Gastroesophageal sphincter (tissue), 4 donors: ENCODE results near the gene ZMAT5. TPM values are rescaled to one million over a fixed set of nuclear protein-coding genes. Genes with fewer than 3 reads are reported as not detected.

Experiments used
- ATAC-seq: fragments of 150-250 bp; one replicate; pipeline ENCODE4 v1.9.1; 2016; ENCODE audit warnings: mild to moderate bottlenecking, moderate library complexity
- H3K27ac ChIP-seq, 4 donors: fragments of 200-600 bp; sonication (generic) in 3 of 4; 1 replicate in 3 of 4; 2 replicates in 1 of 4; pipeline ENCODE4 v1.5.1; 2016 to 2019
- H3K27me3 ChIP-seq: fragments of 200-600 bp; sonication (generic); one replicate; pipeline ENCODE4 v1.5.1; 2019
- H3K36me3 ChIP-seq, 2 donors: fragments of 200-600 bp; sonication (generic); one replicate each; pipeline ENCODE4 v1.5.1; 2019; ENCODE audit warnings: control low read depth in 1 of 2
- H3K4me1 ChIP-seq, 3 donors: fragments of 200-600 bp; sonication (generic); 1 replicate in 2 of 3; 2 replicates in 1 of 3; pipeline ENCODE4 v1.5.1; 2016 to 2019; ENCODE audit warnings: control low read depth in 2 of 3
- H3K4me3 ChIP-seq, 2 donors: fragments of 200-600 bp; sonication (generic); one replicate each; pipeline ENCODE4 v1.5.1; 2019; ENCODE audit warnings: mild to moderate bottlenecking in 1 of 2, moderate library complexity in 1 of 2
- H3K9me3 ChIP-seq, 3 donors: fragments of 200-600 bp; sonication (generic); one replicate each; pipeline ENCODE4 v1.5.1; 2017 to 2019; ENCODE audit warnings: control low read depth in 2 of 3
- EP300 ChIP-seq: sonication (generic); formaldehyde crosslinking; IDR thresholded peaks from one replicate; pipeline ENCODE4 v1.6.1; 2017; ENCODE audit warnings: antibody characterized with exemption, mild to moderate bottlenecking
- POLR2A ChIP-seq, 2 donors: fragments of 450-650 bp; IDR thresholded peaks; one replicate each; pipeline ENCODE4 v1.6.1; 2017; ENCODE audit warnings: antibody characterized with exemption in 2 of 2, mild to moderate bottlenecking in 2 of 2, moderate library complexity in 1 of 2
- POLR2AphosphoS5 ChIP-seq: sonication (generic); formaldehyde crosslinking; IDR thresholded peaks from one replicate; pipeline ENCODE4 v1.6.1; 2017; ENCODE audit warnings: antibody characterized with exemption
- WGBS, 2 donors: methylation state at CpG; one replicate each; pipeline ENCODE4 v1.1.5; 2018; ENCODE audit warnings: low coverage in 1 of 2; 5-methylcytosine and 5-hydroxymethylcytosine counted together
- total RNA-seq, 4 donors: library from RNA; depleted of rRNA; stranded (reverse); fragments of >200 nt; gene quantifications; one replicate each; pipeline ENCODE4 v1.1.0, GENCODE V29; 2016
- TF ChIP-seq, protein P1 (sequence below), 4 experiments: fragments of 200-600 bp in 2 of 4; fragments of 450-650 bp in 2 of 4; sonication (generic) in 1 of 4; IDR thresholded peaks; one replicate each; pipeline ENCODE4 v1.5.1; 2017 to 2019; ENCODE audit warnings: antibody characterized with exemption in 4 of 4, mild to moderate bottlenecking in 2 of 4, moderate library complexity in 2 of 4

ZMAT5 gene
- total RNA-seq, 4 donors from 2014 or later = 10.6 to 26.5 (median 17.1) TPM

DNA sequence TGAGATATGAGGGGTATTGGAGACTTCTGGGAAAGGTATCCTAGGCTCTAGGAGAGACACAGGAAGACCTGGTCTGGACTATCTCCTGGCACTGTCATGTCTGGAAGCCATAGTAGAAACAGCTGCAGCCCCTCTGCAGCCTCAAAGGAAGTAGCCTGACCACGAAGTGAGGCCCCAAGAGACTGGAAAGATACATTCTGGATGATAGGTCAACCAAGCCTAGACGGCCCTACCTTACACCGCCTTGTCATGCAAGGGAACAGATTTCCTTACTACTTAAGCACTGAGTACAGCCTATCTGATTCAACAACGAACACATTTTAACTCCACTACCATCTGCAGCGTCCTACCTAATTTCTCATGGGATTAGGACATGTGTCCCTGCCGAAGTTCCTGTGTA is 31.5 kb upstream of the ZMAT5 start:
- Histone ChIP-seq H3K9me3 (no peaks in the 10 kb centered on the region), H3K27ac (peak overlapping the region in 2 of 4 donors; percentile 69 to 73), H3K4me1 (peaks cover 0 to 24% (median 8%) of the 10 kb centered on the region in 3 donors), H3K4me3 (no peak overlapping the region), H3K27me3 (no peaks in the 10 kb centered on the region), H3K36me3 (peaks cover 0 to 100% of the 10 kb centered on the region in 2 donors)
- ATAC-seq = no peak
- WGBS, 2 donors = 74 to 80% methylated on average over 4 to 6 of the region's 6 CpGs
- TF ChIP-seq EP300 = no peak
- TF ChIP-seq, protein P1, sequence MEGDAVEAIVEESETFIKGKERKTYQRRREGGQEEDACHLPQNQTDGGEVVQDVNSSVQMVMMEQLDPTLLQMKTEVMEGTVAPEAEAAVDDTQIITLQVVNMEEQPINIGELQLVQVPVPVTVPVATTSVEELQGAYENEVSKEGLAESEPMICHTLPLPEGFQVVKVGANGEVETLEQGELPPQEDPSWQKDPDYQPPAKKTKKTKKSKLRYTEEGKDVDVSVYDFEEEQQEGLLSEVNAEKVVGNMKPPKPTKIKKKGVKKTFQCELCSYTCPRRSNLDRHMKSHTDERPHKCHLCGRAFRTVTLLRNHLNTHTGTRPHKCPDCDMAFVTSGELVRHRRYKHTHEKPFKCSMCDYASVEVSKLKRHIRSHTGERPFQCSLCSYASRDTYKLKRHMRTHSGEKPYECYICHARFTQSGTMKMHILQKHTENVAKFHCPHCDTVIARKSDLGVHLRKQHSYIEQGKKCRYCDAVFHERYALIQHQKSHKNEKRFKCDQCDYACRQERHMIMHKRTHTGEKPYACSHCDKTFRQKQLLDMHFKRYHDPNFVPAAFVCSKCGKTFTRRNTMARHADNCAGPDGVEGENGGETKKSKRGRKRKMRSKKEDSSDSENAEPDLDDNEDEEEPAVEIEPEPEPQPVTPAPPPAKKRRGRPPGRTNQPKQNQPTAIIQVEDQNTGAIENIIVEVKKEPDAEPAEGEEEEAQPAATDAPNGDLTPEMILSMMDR (IDR thresholded peaks at IDR 0.05) = no peak

DNA sequence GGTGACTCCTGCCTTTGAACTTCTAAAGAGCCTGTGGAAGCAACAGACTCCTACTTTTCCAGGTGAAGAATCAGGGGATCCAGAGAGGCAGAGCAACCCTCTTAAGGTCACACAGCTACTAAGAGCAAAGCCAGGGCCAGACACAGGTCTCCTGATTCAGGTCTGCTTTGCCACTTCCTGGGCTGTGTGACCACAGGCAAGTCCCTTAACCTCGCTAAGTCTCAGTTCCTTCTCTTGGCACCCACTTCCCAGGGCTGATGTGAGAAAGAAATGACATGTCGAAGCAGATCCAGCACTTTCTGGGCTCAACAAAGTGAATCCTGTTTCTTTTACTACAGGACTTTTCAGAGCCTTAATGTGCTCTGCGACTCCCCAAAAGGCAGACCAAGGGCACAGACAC is 30.5 kb upstream of the ZMAT5 start:
- peaks cover 0 to 100% of the 10 kb centered on the region in 2 donors for H3K36me3 ChIP-seq
- WGBS, 2 donors = 74 to 90% methylated on average over 2 to 3 of the region's 3 CpGs
- no peak overlapping the region for H3K4me3 ChIP-seq
- H3K27ac ChIP-seq = no peak overlapping the region
- peaks cover 0 to 24% (median 8%) of the 10 kb centered on the region in 3 donors for H3K4me1 ChIP-seq
- H3K9me3 ChIP-seq = no peaks in the 10 kb centered on the region
- TF ChIP-seq, protein P1 (IDR thresholded peaks at IDR 0.05) = no peak
- no peak for ATAC-seq
- no peaks in the 10 kb centered on the region for H3K27me3 ChIP-seq

DNA sequence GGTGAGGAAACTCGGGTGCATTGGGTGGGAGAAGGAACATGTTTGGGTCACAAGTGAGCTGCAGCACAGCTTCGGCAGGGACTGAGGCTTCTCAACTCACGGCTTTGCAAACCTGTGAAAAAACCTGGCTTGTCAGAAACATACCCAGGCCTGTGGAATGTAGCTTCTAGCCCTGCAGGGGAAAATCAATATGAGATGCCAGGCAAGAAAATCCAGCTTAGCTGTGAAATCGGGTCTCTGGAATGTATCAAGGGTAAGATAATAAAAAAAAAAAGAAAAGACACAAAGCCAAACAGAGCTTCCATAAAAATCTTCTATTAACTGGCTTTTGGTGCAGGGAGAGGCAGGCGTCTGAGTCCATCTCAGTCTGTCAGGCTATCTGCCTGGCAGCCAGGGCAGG is 28.9 kb upstream of the ZMAT5 start:
- H3K9me3 ChIP-seq = no peaks in the 10 kb centered on the region
- no peak overlapping the region for H3K4me3 ChIP-seq
- peaks cover 0 to 100% of the 10 kb centered on the region in 2 donors for H3K36me3 ChIP-seq
- TF ChIP-seq POLR2A (IDR thresholded peaks at IDR 0.05) = no peak
- TF ChIP-seq, protein P1 (IDR thresholded peaks at IDR 0.05) = no peak
- TF ChIP-seq POLR2AphosphoS5 = no peak
- no peak for TF ChIP-seq EP300
- 70 to 78% methylated on average over 4 to 5 of the region's 5 CpGs for whole genome bisulfite sequencing, 2 donors
- ATAC-seq = no peak
- no peak overlapping the region for H3K27ac ChIP-seq
- no peaks in the 10 kb centered on the region for H3K27me3 ChIP-seq
- H3K4me1 ChIP-seq = peaks cover 0 to 24% (median 8%) of the 10 kb centered on the region in 3 donors

DNA sequence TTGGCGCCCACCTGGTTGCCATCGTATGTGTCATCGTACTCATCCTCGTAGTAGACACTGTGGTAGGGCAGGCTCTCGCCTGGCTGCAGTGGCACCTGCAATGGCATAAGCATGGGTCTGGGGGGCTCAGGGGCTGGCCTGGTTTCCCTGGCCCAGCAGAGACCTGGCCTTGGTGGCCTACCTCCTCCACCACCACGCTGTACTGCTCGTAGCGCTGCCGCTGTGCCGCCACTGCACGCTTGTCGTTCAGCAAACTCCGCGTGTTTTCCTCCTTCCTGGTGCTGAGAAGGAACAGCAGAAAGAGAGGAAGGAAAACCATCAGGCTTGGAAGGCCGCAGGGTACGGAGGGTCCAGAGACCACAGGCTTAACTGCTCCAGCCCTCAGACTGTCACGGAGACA is 26.6 kb upstream of the ZMAT5 start:
- WGBS, 2 donors = 97% methylated on average over 8 of the region's 17 CpGs; no CpG with 5 or more reads in 1 of the 2 donors
- TF ChIP-seq POLR2A (IDR thresholded peaks at IDR 0.05) (no peak), EP300 (no peak), POLR2AphosphoS5 (no peak)
- TF ChIP-seq, protein P1 (IDR thresholded peaks at IDR 0.05) = no peak
- Histone ChIP-seq H3K27me3 (no peaks in the 10 kb centered on the region), H3K4me3 (no peak overlapping the region), H3K4me1 (peaks cover 0 to 8% (median 1%) of the 10 kb centered on the region in 3 donors), H3K9me3 (no peaks in the 10 kb centered on the region), H3K36me3 (peaks cover 0 to 100% of the 10 kb centered on the region in 2 donors), H3K27ac (no peak overlapping the region)
- ATAC-seq = no peak

DNA sequence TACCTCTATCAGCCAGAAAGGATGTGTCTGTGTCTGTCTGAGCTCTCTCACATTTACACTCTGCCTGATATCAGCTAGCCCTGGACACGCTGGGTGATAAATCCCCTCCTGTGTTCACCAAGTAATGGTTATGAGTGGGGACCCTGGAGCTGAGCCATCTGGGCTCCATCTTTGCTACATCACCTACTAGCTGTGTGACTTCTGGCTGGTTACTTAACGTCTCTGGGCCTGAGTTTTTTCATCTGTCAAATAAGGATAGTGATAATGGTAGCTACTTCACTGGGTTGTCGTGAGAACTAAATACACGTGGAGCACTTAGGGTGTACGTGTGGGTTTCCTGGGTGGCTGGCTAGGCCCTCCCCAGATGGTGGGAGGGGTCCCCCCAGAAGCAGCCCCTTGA is 23.3 kb upstream of the ZMAT5 start:
- H3K27me3 ChIP-seq = no peaks in the 10 kb centered on the region
- no peak for ATAC-seq
- WGBS, 2 donors = 72 to 77% methylated on average over 2 to 4 of the region's 5 CpGs
- H3K4me3 ChIP-seq = no peak overlapping the region
- peaks cover 0 to 79% of the 10 kb centered on the region in 2 donors for H3K36me3 ChIP-seq
- peaks cover 0 to 5% (median under 1%) of the 10 kb centered on the region in 3 donors for H3K4me1 ChIP-seq
- H3K27ac ChIP-seq = no peak overlapping the region
- no peaks in the 10 kb centered on the region for H3K9me3 ChIP-seq
- TF ChIP-seq POLR2AphosphoS5 = no peak
- TF ChIP-seq, protein P1 (IDR thresholded peaks at IDR 0.05) = no peak
- no peak for TF ChIP-seq EP300
- TF ChIP-seq POLR2A (IDR thresholded peaks at IDR 0.05) = no peak
